Gastrocnemius medialis (tissue), 4 donors: ENCODE measurements around the gene NRG3.
"Not testable (repeated sequence)": the region's sequence is repeated elsewhere in the genome, so short reads cannot be mapped to it uniquely, and the experiment has no call there.

Source experiments
- CTCF ChIP-seq, 5 experiments: fragments of 450-650 bp in 3 of 5; fragments of 200-600 bp in 2 of 5; sonication (generic) in 2 of 5; IDR thresholded peaks in 4 of 5; conservative IDR thresholded peaks in 1 of 5; 1 replicate in 4 of 5; 2 replicates in 1 of 5; pipeline ENCODE4 v1.5.1; 2016 to 2019; ENCODE audit warnings: antibody characterized with exemption in 5 of 5, mild to moderate bottlenecking in 3 of 5, moderate library complexity in 3 of 5
- POLR2A ChIP-seq, 2 donors: fragments of 450-650 bp; IDR thresholded peaks; one replicate each; pipeline ENCODE4 v1.6.1; 2017; ENCODE audit warnings: antibody characterized with exemption in 2 of 2, mild to moderate bottlenecking in 2 of 2, moderate library complexity in 2 of 2

- not testable (repeated sequence) for TF ChIP-seq CTCF (IDR thresholded peaks at IDR 0.05 in 4 of 5, conservative IDR thresholded peaks at IDR 0.05 in 1 of 5); POLR2A (IDR thresholded peaks at IDR 0.05)
Measured at GRCh38 chr10:82677932-82678331, 802.9 kb downstream of the NRG3 start.
